PFSK-1 (cell line): ENCODE measurements around the gene LONRF2.
A peak's percentile ranks its signal among the peaks of the same experiment; 100 is the strongest.

Experiments used
- FOXP2 ChIP-seq: optimal IDR thresholded peaks from 2 replicates; pipeline ENCODE3; 2011; ENCODE audit warnings: borderline replicate concordance, control low read depth, inconsistent platforms; ENCODE audit not compliant: insufficient read depth; ENCODE audit errors: extremely low read length, extremely low read depth
- POLR2AphosphoS5 ChIP-seq: IDR thresholded peaks from 2 replicates; pipeline ENCODE4 v1.6.1; 2012; ENCODE audit warnings: low read depth, mild to moderate bottlenecking, control low read depth, low read length, moderate library complexity
- SIN3A ChIP-seq: IDR thresholded peaks from 2 replicates; pipeline ENCODE4 v1.6.1; 2012; ENCODE audit warnings: mild to moderate bottlenecking, low read length, moderate library complexity, borderline replicate concordance; ENCODE audit not compliant: insufficient read depth
- TAF1 ChIP-seq: IDR thresholded peaks from 2 replicates; pipeline ENCODE4 v1.6.1; 2012; ENCODE audit warnings: low read length, control low read depth, borderline replicate concordance; ENCODE audit not compliant: insufficient read depth
- TF ChIP-seq, protein P1 (sequence below), 2 experiments: IDR thresholded peaks; 2 replicates each; pipeline versions ENCODE4 v1.6.1 to v1.8.0; 2011 to 2012; ENCODE audit warnings: low read depth in 2 of 2, low read length in 2 of 2, control low read depth in 1 of 2, inconsistent platforms in 1 of 2, mild to moderate bottlenecking in 1 of 2, moderate library complexity in 1 of 2; ENCODE audit not compliant: insufficient read depth in 1 of 2

LONRF2 gene

DNA sequence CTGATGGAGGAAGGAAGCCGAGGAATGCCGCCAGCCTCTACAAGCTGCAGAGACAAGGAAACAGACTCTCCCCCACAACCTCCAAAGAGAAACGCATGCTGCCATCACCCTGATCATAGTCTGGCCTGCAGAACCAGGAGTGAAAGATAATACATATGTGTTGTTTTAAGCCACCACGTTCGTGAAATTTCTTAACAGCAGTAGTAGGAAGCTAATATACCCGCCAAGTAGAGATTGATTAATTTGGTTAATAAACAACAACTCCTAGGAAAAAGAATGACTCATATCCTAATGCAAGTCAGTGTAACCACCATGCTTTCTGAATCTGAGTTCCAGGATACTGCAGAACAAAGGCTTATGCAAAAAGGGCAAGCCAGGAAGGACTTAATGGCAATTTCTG, 36.6 kb downstream of the LONRF2 start:
- TF ChIP-seq TAF1 (no peak), FOXP2 (peak; percentile 23)

DNA sequence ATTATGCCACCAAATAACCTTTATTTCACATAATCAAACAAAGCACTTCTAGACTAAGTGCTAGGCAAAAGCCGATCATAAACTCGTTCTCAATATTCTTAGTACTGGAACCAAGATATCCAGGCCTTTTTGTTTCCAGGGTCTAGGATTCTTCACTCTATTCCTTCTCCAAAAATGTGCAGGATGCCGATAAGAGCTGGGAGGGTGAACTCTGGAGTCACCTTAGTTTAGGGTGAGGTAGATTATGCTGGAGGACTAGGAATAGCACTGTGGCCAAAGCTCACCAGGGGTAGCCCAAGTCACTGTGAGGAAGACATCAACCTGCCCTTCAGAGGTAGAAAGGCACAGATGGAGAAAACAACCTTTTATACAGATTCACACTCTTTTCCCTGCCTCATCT, 37.3 kb downstream of the LONRF2 start:
- TF ChIP-seq POLR2AphosphoS5 (no peak), TAF1 (no peak), SIN3A (no peak), FOXP2 (no peak)
- TF ChIP-seq, protein P1, sequence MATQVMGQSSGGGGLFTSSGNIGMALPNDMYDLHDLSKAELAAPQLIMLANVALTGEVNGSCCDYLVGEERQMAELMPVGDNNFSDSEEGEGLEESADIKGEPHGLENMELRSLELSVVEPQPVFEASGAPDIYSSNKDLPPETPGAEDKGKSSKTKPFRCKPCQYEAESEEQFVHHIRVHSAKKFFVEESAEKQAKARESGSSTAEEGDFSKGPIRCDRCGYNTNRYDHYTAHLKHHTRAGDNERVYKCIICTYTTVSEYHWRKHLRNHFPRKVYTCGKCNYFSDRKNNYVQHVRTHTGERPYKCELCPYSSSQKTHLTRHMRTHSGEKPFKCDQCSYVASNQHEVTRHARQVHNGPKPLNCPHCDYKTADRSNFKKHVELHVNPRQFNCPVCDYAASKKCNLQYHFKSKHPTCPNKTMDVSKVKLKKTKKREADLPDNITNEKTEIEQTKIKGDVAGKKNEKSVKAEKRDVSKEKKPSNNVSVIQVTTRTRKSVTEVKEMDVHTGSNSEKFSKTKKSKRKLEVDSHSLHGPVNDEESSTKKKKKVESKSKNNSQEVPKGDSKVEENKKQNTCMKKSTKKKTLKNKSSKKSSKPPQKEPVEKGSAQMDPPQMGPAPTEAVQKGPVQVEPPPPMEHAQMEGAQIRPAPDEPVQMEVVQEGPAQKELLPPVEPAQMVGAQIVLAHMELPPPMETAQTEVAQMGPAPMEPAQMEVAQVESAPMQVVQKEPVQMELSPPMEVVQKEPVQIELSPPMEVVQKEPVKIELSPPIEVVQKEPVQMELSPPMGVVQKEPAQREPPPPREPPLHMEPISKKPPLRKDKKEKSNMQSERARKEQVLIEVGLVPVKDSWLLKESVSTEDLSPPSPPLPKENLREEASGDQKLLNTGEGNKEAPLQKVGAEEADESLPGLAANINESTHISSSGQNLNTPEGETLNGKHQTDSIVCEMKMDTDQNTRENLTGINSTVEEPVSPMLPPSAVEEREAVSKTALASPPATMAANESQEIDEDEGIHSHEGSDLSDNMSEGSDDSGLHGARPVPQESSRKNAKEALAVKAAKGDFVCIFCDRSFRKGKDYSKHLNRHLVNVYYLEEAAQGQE (IDR thresholded peaks at IDR 0.05; ENCODE audit: insufficient read depth in 1 of 2, low read depth in 2 of 2, low read length in 2 of 2): no peak

DNA sequence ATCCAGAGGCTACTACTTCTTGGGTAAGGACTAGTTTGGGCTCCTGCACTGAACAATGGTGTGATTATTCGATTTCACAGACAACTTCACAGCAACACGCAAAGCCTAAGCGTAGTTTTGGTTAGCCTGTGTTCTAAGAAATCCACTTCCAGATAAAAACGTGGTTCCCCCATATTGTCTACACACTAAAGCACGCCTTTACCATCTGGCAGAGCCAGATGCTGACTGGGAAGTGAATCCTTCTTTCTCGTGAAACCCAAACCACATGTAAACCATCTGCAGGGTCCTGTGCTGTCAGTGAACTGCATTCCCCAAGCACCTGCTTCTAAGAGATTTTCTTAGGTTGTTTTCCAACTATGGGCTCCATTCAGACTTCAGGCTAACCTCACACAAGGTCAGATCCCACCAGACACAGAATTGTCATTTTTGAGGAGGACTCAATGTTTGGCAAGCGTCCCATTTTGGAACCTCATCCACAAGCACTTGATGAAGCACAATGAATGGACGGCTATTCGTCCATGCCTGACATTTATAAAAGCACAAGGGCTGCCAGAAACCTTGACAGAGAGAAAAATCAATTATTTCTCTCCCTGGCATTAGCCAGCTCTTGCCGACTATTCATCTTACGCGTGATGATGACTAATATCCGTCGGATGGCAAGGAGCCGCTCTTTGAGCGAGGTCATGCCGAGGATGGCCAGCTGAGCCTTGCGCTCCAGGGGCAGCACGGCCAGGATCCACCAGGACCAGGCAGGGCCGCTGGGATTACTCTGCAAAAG, 38.4 kb downstream of the LONRF2 start:
- no peak for TF ChIP-seq SIN3A
- no peak for TF ChIP-seq POLR2AphosphoS5
- TF ChIP-seq FOXP2: no peak
- TF ChIP-seq TAF1: no peak
- TF ChIP-seq, protein P1 (IDR thresholded peaks at IDR 0.05; ENCODE audit: insufficient read depth in 1 of 2, low read depth in 2 of 2, low read length in 2 of 2): no peak

DNA sequence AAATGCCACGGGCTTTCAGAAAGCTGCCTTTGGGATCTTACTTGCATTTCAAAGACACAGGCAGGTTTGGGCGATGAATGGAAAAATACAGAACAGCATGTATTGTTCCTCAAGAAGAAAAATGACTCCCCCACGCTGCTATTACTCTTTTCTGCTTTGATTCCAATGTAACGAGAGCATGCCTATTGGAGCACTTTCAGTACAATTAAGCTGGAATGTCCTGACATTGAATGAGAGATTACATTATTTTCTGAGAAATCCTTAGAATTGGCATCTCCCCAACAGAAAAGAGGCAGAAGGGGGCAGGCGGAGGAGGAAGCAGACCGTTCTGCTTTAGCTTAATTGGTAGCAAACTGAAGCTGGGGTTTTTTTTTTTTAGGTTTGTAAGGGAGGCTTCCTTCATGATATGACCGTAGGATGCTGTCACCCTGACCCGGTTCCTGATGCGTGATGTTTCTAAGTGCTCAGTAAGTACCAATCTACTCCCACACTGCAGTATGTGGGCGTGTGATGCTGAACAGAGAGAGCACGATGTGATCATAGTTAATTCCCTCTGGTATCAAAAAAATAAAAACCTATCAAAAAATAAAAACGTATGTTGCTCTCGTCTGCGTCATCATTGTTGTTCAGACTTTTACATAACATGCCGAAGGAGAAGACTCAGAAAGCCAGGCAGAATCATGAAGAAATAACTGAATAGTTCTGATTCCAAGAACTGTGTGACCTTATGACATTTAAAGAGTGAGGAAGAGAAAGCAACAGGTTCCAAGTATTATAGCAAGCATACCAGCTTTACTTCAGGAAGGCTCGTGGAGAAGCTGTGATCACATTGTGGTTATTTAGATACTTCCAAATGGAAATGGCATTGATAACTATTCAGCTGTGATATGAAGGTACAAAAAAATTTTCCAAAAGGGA, 40.5 kb downstream of the LONRF2 start:
- TF ChIP-seq SIN3A: no peak
- TF ChIP-seq TAF1: no peak
- TF ChIP-seq FOXP2: no peak
- no peak for TF ChIP-seq POLR2AphosphoS5
- TF ChIP-seq, protein P1 (IDR thresholded peaks at IDR 0.05; ENCODE audit: insufficient read depth in 1 of 2, low read depth in 2 of 2, low read length in 2 of 2): no peak
